ENCODE results near the gene PXYLP1. TPM values are rescaled to one million over a fixed set of nuclear protein-coding genes. Genes with fewer than 3 reads are reported as not detected.

PXYLP1 gene
- total and polyA plus RNA-seq, 9 of the 15 experiments (the other 6 are each of a cell fraction or from before 2014, with no cell fraction given) = 0.80 to 2.9 (median 1.3) TPM

DNA sequence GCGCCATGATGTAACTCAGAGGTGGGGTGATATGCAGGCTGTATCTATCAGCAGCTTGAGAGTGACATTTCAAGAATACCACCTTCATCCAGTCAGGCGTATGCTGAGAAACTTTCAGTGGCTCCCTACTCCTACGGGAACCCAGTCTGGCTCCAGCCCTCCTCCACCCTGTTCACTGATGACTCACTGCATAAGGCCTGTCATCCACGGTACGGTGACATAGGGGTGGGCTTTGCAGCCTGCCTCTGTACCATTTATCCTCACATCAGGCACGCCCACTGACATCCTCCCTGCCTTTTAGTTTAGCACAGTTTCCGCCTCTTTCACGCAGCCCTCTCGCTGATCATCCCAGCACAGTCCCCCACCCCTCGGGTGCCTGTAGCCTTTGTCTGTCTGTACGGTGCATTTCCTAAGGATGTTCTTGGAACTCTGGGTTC is 11.7 kb downstream of the PXYLP1 start (continued):
- TF ChIP-seq, protein P1, sequence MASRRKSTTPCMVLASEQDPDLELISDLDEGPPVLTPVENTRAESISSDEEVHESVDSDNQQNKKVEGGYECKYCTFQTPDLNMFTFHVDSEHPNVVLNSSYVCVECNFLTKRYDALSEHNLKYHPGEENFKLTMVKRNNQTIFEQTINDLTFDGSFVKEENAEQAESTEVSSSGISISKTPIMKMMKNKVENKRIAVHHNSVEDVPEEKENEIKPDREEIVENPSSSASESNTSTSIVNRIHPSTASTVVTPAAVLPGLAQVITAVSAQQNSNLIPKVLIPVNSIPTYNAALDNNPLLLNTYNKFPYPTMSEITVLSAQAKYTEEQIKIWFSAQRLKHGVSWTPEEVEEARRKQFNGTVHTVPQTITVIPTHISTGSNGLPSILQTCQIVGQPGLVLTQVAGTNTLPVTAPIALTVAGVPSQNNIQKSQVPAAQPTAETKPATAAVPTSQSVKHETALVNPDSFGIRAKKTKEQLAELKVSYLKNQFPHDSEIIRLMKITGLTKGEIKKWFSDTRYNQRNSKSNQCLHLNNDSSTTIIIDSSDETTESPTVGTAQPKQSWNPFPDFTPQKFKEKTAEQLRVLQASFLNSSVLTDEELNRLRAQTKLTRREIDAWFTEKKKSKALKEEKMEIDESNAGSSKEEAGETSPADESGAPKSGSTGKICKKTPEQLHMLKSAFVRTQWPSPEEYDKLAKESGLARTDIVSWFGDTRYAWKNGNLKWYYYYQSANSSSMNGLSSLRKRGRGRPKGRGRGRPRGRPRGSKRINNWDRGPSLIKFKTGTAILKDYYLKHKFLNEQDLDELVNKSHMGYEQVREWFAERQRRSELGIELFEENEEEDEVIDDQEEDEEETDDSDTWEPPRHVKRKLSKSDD (conservative IDR thresholded peaks at IDR 0.05; ENCODE audit: low read length) = no peak
- TF ChIP-seq, protein P2, sequence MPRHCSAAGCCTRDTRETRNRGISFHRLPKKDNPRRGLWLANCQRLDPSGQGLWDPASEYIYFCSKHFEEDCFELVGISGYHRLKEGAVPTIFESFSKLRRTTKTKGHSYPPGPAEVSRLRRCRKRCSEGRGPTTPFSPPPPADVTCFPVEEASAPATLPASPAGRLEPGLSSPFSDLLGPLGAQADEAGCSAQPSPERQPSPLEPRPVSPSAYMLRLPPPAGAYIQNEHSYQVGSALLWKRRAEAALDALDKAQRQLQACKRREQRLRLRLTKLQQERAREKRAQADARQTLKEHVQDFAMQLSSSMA (CRISPR knock-in tag; IDR thresholded peaks at IDR 0.05) = no peak
- TF ChIP-seq CREM (IDR thresholded peaks at IDR 0.05; ENCODE audit: low read depth) (0 out of 2 replicates have a peak, but pooled peaks have one; percentile 20), MCM2 (IDR thresholded peaks at IDR 0.05; ENCODE audit: low read depth) (no peak), CTBP1 (IDR thresholded peaks at IDR 0.05; ENCODE audit: borderline replicate concordance) (peak; percentile 45; the same call in 1 of the 2 replicates), JUN (IDR thresholded peaks at IDR 0.05; ENCODE audit: borderline replicate concordance, low read depth, low read length) (peak; percentile 66; the same call in 1 of the 2 replicates), JUN (CRISPR knock-in tag; IDR thresholded peaks at IDR 0.05; ENCODE audit: borderline replicate concordance) (no peak), LARP7 (IDR thresholded peaks at IDR 0.05) (no peak), MEIS2 (IDR thresholded peaks at IDR 0.05; ENCODE audit: partially characterized antibody) (peak; percentile 64), JUND (IDR thresholded peaks at IDR 0.05; ENCODE audit: borderline replicate concordance, low read depth, low read length) (peak; percentile 88), JUND (tag; IDR thresholded peaks at IDR 0.05; ENCODE audit: borderline replicate concordance, low read depth, low read length) (peak; percentile 80; the same call in 1 of the 3 replicates), NCOA6 (IDR thresholded peaks at IDR 0.05) (no peak), PHTF2 (CRISPR knock-in tag; IDR thresholded peaks at IDR 0.05) (no peak)
- TF ChIP-seq, protein P3, sequence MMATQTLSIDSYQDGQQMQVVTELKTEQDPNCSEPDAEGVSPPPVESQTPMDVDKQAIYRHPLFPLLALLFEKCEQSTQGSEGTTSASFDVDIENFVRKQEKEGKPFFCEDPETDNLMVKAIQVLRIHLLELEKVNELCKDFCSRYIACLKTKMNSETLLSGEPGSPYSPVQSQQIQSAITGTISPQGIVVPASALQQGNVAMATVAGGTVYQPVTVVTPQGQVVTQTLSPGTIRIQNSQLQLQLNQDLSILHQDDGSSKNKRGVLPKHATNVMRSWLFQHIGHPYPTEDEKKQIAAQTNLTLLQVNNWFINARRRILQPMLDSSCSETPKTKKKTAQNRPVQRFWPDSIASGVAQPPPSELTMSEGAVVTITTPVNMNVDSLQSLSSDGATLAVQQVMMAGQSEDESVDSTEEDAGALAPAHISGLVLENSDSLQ (IDR thresholded peaks at IDR 0.05) = peak; percentile 84
- TF ChIP-seq, protein P4, sequence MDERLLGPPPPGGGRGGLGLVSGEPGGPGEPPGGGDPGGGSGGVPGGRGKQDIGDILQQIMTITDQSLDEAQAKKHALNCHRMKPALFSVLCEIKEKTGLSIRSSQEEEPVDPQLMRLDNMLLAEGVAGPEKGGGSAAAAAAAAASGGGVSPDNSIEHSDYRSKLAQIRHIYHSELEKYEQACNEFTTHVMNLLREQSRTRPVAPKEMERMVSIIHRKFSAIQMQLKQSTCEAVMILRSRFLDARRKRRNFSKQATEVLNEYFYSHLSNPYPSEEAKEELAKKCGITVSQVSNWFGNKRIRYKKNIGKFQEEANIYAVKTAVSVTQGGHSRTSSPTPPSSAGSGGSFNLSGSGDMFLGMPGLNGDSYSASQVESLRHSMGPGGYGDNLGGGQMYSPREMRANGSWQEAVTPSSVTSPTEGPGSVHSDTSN (CRISPR knock-in tag; IDR thresholded peaks at IDR 0.05; ENCODE audit: low read depth) = no peak
- TF ChIP-seq, protein P4 (tag; conservative IDR thresholded peaks at IDR 0.05; ENCODE audit: low read depth) = peak; percentile 59
- TF ChIP-seq, protein P5, sequence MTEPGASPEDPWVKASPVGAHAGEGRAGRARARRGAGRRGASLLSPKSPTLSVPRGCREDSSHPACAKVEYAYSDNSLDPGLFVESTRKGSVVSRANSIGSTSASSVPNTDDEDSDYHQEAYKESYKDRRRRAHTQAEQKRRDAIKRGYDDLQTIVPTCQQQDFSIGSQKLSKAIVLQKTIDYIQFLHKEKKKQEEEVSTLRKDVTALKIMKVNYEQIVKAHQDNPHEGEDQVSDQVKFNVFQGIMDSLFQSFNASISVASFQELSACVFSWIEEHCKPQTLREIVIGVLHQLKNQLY (CRISPR knock-in tag; conservative IDR thresholded peaks at IDR 0.05) = no peak
- TF ChIP-seq, protein P6, sequence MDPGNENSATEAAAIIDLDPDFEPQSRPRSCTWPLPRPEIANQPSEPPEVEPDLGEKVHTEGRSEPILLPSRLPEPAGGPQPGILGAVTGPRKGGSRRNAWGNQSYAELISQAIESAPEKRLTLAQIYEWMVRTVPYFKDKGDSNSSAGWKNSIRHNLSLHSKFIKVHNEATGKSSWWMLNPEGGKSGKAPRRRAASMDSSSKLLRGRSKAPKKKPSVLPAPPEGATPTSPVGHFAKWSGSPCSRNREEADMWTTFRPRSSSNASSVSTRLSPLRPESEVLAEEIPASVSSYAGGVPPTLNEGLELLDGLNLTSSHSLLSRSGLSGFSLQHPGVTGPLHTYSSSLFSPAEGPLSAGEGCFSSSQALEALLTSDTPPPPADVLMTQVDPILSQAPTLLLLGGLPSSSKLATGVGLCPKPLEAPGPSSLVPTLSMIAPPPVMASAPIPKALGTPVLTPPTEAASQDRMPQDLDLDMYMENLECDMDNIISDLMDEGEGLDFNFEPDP (CRISPR knock-in tag; IDR thresholded peaks at IDR 0.05) = no peak

Data from K562 (cell line).